Liver (tissue), 9 donors: Measurements from ENCODE around the gene SLA2. TPM values are rescaled to one million over a fixed set of nuclear protein-coding genes. Genes with fewer than 3 reads are reported as not detected.

Experiments
- DNase-seq: peaks from one replicate; pipeline ENCODE4 v3.0.0-alpha.2; 2017; ENCODE audit warnings: low spot score
- H3K27ac ChIP-seq, 2 donors: one replicate each; pipeline ENCODE4 v1.7.0; 2013; ENCODE audit warnings: inconsistent platforms in 2 of 2, low read length in 2 of 2, control low read depth in 1 of 2, low read depth in 1 of 2, mild to moderate bottlenecking in 1 of 2
- H3K27me3 ChIP-seq, 4 donors: one replicate each; pipeline versions ENCODE4 v1.6.1 to v1.7.0; 2013; ENCODE audit warnings: low read length in 3 of 4, inconsistent platforms in 1 of 4, mild to moderate bottlenecking in 1 of 4, moderate library complexity in 1 of 4; ENCODE audit not compliant: control insufficient read depth in 4 of 4, insufficient read depth in 4 of 4
- H3K36me3 ChIP-seq, 4 donors: one replicate each; pipeline versions ENCODE4 v1.6.1 to v1.7.0; 2013; ENCODE audit warnings: low read length in 3 of 4, mild to moderate bottlenecking in 3 of 4, low read depth in 1 of 4, moderate library complexity in 1 of 4; ENCODE audit not compliant: control insufficient read depth in 4 of 4, insufficient read depth in 3 of 4
- H3K4me1 ChIP-seq, 4 donors: one replicate each; pipeline versions ENCODE4 v1.6.1 to v1.7.0; 2013; ENCODE audit warnings: low read length in 3 of 4, mild to moderate bottlenecking in 3 of 4, moderate library complexity in 1 of 4; ENCODE audit not compliant: control insufficient read depth in 4 of 4, insufficient read depth in 4 of 4
- H3K4me3 ChIP-seq, 3 donors: one replicate each; pipeline versions ENCODE4 v1.6.1 to v1.7.0; 2013; ENCODE audit warnings: low read length in 3 of 3, control low read depth in 1 of 3, low read depth in 1 of 3, mild to moderate bottlenecking in 1 of 3
- H3K9ac ChIP-seq, 2 donors: one replicate each; pipeline ENCODE4 v1.7.0; 2013; ENCODE audit warnings: low read length in 2 of 2, mild to moderate bottlenecking in 2 of 2, moderate library complexity in 2 of 2, control low read depth in 1 of 2, low read depth in 1 of 2
- H3K9me3 ChIP-seq, 4 donors: one replicate each; pipeline versions ENCODE4 v1.6.1 to v1.7.0; 2013; ENCODE audit warnings: low read length in 3 of 4; ENCODE audit not compliant: control insufficient read depth in 4 of 4
- ATF3 ChIP-seq: IDR thresholded peaks from 2 replicates; pipeline ENCODE4 v1.6.1; 2016; ENCODE audit warnings: antibody characterized with exemption
- EGR1 ChIP-seq, 2 donors: IDR thresholded peaks; 2 replicates each; pipeline ENCODE4 v1.6.1; 2016 to 2018; ENCODE audit warnings: antibody characterized with exemption in 2 of 2, low read depth in 2 of 2
- FOXA1 ChIP-seq: IDR thresholded peaks from 2 replicates; pipeline ENCODE4 v1.6.1; 2016; ENCODE audit warnings: antibody characterized with exemption
- FOXA2 ChIP-seq: IDR thresholded peaks from 2 replicates; pipeline ENCODE4 v1.6.1; 2016; ENCODE audit warnings: antibody characterized with exemption
- GABPA ChIP-seq, 2 donors: IDR thresholded peaks in 1 of 2; conservative IDR thresholded peaks in 1 of 2; 2 replicates each; pipeline ENCODE4 v1.6.1; 2016; ENCODE audit warnings: antibody characterized with exemption in 2 of 2, mild to moderate bottlenecking in 1 of 2, moderate library complexity in 1 of 2
- HNF4A ChIP-seq, 2 donors: conservative IDR thresholded peaks; 2 replicates each; pipeline ENCODE4 v1.6.1; 2016; ENCODE audit warnings: antibody characterized with exemption in 2 of 2, mild to moderate bottlenecking in 2 of 2
- HNF4G ChIP-seq: IDR thresholded peaks from 2 replicates; pipeline ENCODE4 v1.6.1; 2016; ENCODE audit warnings: antibody characterized with exemption
- JUND ChIP-seq, 2 donors: IDR thresholded peaks; 2 replicates each; pipeline ENCODE4 v1.6.1; 2016; ENCODE audit warnings: antibody characterized with exemption in 2 of 2
- NR2F2 ChIP-seq: IDR thresholded peaks from 2 replicates; pipeline ENCODE4 v1.6.1; 2016; ENCODE audit warnings: antibody characterized with exemption
- RAD21 ChIP-seq, 2 donors: IDR thresholded peaks; 2 replicates each; pipeline ENCODE4 v1.6.1; 2016; ENCODE audit warnings: antibody characterized with exemption in 2 of 2, mild to moderate bottlenecking in 2 of 2
- RXRA ChIP-seq, 2 donors: IDR thresholded peaks; 2 replicates each; pipeline ENCODE4 v1.6.1; 2017 to 2018; ENCODE audit warnings: antibody characterized with exemption in 2 of 2, mild to moderate bottlenecking in 1 of 2
- SP1 ChIP-seq: IDR thresholded peaks from 2 replicates; pipeline ENCODE4 v1.6.1; 2018; ENCODE audit warnings: antibody characterized with exemption, mild to moderate bottlenecking
- TAF1 ChIP-seq: conservative IDR thresholded peaks from 2 replicates; pipeline ENCODE4 v1.6.1; 2016; ENCODE audit warnings: antibody characterized with exemption, mild to moderate bottlenecking
- YY1 ChIP-seq: IDR thresholded peaks from 2 replicates; pipeline ENCODE4 v1.6.1; 2016; ENCODE audit warnings: antibody characterized with exemption, mild to moderate bottlenecking
- ZBTB33 ChIP-seq: IDR thresholded peaks from 2 replicates; pipeline ENCODE4 v1.6.1; 2016; ENCODE audit warnings: antibody characterized with exemption
- WGBS: extraction: QIAGEN DNeasy Blood & Tissue Kit; methylation state at CpG from one replicate; pipeline ENCODE4 v1.1.7; 2013; 5-methylcytosine and 5-hydroxymethylcytosine counted together
- polyA plus RNA-seq, 2 donors: library from polyadenylated mRNA; stranded (reverse) in 1 of 2; unstranded in 1 of 2; fragments of 200-250 nt in 1 of 2; fragments of >200 nt in 1 of 2; fragmentation: Nextera tagmentation in 1 of 2; extraction: Ambion mirVana in 1 of 2; gene quantifications; one replicate each; pipeline versions ENCODE4 v1.2.1 to v1.2.3, GENCODE V29; 2013 to 2015
- total RNA-seq, 2 donors: library from RNA; depleted of rRNA; stranded (reverse); fragments of >200 nt; gene quantifications; one replicate each; pipeline ENCODE4 v1.2.3, GENCODE V29; 2014
- TF ChIP-seq, protein P1 (sequence below): IDR thresholded peaks from 2 replicates; pipeline ENCODE4 v1.6.1; 2016; ENCODE audit warnings: antibody characterized with exemption, mild to moderate bottlenecking
- TF ChIP-seq, protein P2 (sequence below): IDR thresholded peaks from 2 replicates; pipeline ENCODE4 v1.6.1; 2016; ENCODE audit warnings: antibody characterized with exemption
- TF ChIP-seq, protein P3 (sequence below): fragments of 150-350 bp; IDR thresholded peaks from 2 replicates; pipeline ENCODE4 v1.5.1; 2017; ENCODE audit warnings: improper control_type of control experiment, low read depth, low read length; ENCODE audit not compliant: missing input control
- donor health status: healthy.
- donor health status: healthy.
- donor health status: healthy.
- donor health status: healthy.
- donor health status: healthy.

The SLA2 gene
- total and polyA plus RNA-seq, 4 donors = 0.18 to 1.6 (median 0.41) TPM

- TF ChIP-seq NR2F2 (no peak), EGR1 (IDR thresholded peaks at IDR 0.05; ENCODE audit: low read depth in 2 of 2) (no peak), TAF1 (no peak), FOXA2 (no peak), YY1 (no peak), ATF3 (no peak), JUND (IDR thresholded peaks at IDR 0.05) (no peak), HNF4A (conservative IDR thresholded peaks at IDR 0.05) (no peak), HNF4G (no peak), ZBTB33 (no peak), GABPA (IDR thresholded peaks at IDR 0.05 in 1 of 2, conservative IDR thresholded peaks at IDR 0.05 in 1 of 2) (no peak), RXRA (IDR thresholded peaks at IDR 0.05) (no peak), FOXA1 (no peak), SP1 (no peak), RAD21 (IDR thresholded peaks at IDR 0.05) (no peak)
- TF ChIP-seq, protein P1, sequence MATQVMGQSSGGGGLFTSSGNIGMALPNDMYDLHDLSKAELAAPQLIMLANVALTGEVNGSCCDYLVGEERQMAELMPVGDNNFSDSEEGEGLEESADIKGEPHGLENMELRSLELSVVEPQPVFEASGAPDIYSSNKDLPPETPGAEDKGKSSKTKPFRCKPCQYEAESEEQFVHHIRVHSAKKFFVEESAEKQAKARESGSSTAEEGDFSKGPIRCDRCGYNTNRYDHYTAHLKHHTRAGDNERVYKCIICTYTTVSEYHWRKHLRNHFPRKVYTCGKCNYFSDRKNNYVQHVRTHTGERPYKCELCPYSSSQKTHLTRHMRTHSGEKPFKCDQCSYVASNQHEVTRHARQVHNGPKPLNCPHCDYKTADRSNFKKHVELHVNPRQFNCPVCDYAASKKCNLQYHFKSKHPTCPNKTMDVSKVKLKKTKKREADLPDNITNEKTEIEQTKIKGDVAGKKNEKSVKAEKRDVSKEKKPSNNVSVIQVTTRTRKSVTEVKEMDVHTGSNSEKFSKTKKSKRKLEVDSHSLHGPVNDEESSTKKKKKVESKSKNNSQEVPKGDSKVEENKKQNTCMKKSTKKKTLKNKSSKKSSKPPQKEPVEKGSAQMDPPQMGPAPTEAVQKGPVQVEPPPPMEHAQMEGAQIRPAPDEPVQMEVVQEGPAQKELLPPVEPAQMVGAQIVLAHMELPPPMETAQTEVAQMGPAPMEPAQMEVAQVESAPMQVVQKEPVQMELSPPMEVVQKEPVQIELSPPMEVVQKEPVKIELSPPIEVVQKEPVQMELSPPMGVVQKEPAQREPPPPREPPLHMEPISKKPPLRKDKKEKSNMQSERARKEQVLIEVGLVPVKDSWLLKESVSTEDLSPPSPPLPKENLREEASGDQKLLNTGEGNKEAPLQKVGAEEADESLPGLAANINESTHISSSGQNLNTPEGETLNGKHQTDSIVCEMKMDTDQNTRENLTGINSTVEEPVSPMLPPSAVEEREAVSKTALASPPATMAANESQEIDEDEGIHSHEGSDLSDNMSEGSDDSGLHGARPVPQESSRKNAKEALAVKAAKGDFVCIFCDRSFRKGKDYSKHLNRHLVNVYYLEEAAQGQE = no peak
- TF ChIP-seq, protein P2, sequence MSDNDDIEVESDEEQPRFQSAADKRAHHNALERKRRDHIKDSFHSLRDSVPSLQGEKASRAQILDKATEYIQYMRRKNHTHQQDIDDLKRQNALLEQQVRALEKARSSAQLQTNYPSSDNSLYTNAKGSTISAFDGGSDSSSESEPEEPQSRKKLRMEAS = no peak
- TF ChIP-seq, protein P3, sequence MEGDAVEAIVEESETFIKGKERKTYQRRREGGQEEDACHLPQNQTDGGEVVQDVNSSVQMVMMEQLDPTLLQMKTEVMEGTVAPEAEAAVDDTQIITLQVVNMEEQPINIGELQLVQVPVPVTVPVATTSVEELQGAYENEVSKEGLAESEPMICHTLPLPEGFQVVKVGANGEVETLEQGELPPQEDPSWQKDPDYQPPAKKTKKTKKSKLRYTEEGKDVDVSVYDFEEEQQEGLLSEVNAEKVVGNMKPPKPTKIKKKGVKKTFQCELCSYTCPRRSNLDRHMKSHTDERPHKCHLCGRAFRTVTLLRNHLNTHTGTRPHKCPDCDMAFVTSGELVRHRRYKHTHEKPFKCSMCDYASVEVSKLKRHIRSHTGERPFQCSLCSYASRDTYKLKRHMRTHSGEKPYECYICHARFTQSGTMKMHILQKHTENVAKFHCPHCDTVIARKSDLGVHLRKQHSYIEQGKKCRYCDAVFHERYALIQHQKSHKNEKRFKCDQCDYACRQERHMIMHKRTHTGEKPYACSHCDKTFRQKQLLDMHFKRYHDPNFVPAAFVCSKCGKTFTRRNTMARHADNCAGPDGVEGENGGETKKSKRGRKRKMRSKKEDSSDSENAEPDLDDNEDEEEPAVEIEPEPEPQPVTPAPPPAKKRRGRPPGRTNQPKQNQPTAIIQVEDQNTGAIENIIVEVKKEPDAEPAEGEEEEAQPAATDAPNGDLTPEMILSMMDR = no peak
- WGBS = 94% methylated on average over 3 of the region's 3 CpGs
- H3K9ac ChIP-seq = no peak overlapping the region
- no peak overlapping the region for H3K27ac ChIP-seq
- H3K27me3 ChIP-seq = no peaks in the 10 kb centered on the region
- no peaks in the 10 kb centered on the region for H3K4me1 ChIP-seq
- H3K36me3 ChIP-seq = no peaks in the 10 kb centered on the region
- DNase-seq = no peak
- H3K4me3 ChIP-seq = no peak overlapping the region
- no peaks in the 10 kb centered on the region for H3K9me3 ChIP-seq
Measured at GRCh38 chr20:36646678-36647077, 682 bp upstream of the SLA2 start.
